ENCODE results near the gene CYB5D1. TPM values are rescaled to one million over a fixed set of nuclear protein-coding genes. Genes with fewer than 3 reads are reported as not detected.

CYB5D1 gene
- total RNA-seq, 2 experiments from 2014 or later: 13.5 to 16.2 TPM

DNA sequence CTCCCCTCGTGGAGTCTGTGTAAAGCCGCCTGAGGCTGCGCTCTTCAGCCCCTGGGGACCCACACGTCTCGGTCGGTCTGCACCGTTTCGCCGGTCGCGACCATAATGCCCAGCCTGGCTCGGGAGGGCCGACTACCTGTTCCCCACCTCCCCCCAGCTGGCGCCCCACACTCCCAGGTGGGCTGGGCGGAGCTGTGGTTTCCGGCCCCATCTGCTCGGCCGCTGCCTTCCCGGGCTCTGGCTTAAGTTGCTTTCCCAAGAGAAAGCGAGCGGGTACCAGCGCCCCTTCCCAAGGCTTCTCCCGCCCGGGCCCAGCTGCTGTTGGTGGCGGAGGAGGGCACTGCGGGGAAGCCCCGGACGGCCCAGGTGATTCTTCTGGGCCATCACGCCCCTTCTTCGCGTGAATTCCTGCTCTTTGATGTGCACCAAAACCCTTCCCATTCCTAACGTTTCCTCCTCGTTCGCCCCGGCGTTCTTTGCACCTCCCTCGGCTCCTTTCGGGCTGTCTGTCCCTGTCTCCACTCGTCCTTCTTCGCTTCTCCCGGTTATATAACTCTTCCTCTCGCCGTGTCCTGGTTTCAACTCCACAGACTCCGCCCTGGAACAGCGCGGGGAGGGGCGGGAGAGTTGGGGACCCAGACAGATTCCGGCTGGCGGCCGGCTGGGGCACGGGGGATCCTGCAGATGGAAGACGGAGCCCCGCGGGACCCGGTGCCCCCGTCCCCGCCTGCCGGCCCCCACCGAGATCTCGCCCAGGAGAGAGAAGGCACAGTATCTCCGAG lies 21.8 kb upstream of the CYB5D1 start:
- TF ChIP-seq, protein P1, sequence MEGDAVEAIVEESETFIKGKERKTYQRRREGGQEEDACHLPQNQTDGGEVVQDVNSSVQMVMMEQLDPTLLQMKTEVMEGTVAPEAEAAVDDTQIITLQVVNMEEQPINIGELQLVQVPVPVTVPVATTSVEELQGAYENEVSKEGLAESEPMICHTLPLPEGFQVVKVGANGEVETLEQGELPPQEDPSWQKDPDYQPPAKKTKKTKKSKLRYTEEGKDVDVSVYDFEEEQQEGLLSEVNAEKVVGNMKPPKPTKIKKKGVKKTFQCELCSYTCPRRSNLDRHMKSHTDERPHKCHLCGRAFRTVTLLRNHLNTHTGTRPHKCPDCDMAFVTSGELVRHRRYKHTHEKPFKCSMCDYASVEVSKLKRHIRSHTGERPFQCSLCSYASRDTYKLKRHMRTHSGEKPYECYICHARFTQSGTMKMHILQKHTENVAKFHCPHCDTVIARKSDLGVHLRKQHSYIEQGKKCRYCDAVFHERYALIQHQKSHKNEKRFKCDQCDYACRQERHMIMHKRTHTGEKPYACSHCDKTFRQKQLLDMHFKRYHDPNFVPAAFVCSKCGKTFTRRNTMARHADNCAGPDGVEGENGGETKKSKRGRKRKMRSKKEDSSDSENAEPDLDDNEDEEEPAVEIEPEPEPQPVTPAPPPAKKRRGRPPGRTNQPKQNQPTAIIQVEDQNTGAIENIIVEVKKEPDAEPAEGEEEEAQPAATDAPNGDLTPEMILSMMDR (IDR thresholded peaks at IDR 0.05): no peak
- H3K4me3 Mint-ChIP-seq: peak overlapping the region; percentile 83
- peaks cover 49% of the 10 kb centered on the region for H3K4me1 Mint-ChIP-seq (ENCODE audit: low read depth)
- ChIA-PET CTCF (interaction anchor here (0.7 to 6.2 kb wide), 14 partner anchors 9 to 225 kb away, joined by 3 to 50 read pairs (median 4); partner anchors contain the start of genes CNTROB, NAA38, TP53 and TRAPPC1), POLR2A (interaction anchor here (0.6 to 7.2 kb wide), 7 partner anchors 12 to 337 kb away, joined by 3 to 74 read pairs (median 8); partner anchors contain the start of genes CYB5D1, NAA38 and TP53)
- intact Hi-C loops (cut with micrococcal nuclease): no loop called here
- peaks cover 13% of the 10 kb centered on the region for H3K36me3 Mint-ChIP-seq (ENCODE audit: low read depth)
- no peak for ATAC-seq
- DNase-seq: peak; percentile 70
- peak overlapping the region; percentile 86 for H3K27ac Mint-ChIP-seq
- H3K27me3 Mint-ChIP-seq: no peaks in the 10 kb centered on the region
- no peaks in the 10 kb centered on the region for H3K9me3 Mint-ChIP-seq

DNA sequence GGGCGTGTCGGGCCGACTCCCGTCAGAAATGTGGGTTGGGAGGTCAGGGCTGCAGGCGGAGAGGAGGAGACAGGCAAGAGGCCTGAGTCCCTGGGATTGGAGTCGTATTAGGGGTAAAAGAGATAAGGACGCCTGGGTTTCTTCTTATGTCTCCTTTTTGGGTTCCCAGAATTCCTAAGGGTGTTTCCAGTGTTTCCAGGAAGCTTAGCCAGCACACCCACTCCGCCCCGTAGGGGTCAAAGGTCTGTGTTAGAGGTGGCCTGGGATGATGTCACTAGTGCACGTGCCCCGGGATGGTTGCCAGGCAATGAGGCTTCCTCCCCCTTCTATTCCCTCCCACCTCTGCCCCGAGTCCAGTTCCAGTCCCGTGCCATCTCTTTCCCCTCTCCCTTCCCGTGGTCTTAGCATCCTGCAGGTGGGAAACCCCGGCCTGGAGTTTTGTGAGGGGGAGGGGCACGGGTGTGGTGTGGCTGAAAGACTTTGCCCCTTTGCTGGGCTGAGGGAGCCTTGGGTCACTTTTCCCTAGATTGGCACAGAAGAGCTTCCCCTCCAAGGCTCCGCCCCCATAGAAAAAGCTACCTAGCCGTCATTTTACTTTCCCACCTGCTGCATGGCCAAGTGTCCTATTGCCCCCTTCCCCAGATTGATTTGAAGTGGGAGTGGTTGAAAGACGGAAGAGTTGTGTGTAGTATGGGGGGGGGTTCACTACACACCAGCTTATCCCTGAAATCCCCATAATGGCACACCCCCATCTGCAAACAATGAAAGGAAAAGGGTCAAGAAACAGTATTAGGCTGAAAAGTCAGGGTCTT lies 21.0 kb upstream of the CYB5D1 start:
- no peaks in the 10 kb centered on the region for H3K9me3 Mint-ChIP-seq
- H3K4me1 Mint-ChIP-seq (ENCODE audit: low read depth): peaks cover 54% of the 10 kb centered on the region
- TF ChIP-seq, protein P1 (IDR thresholded peaks at IDR 0.05): no peak
- ATAC-seq: no peak
- intact Hi-C loops (cut with micrococcal nuclease): no loop called here
- peak; percentile 80 for DNase-seq
- peak overlapping the region; percentile 86 for H3K27ac Mint-ChIP-seq
- CTCF ChIA-PET: interaction anchor here (0.9 to 6.2 kb wide), 6 partner anchors 12 to 154 kb away, joined by 3 to 50 read pairs (median 6); partner anchors contain the start of gene NAA38
- H3K36me3 Mint-ChIP-seq (ENCODE audit: low read depth): peaks cover 18% of the 10 kb centered on the region
- peak overlapping the region; percentile 83 for H3K4me3 Mint-ChIP-seq
- POLR2A ChIA-PET: interaction anchor here (0.6 to 7.2 kb wide), 10 partner anchors 11 to 439 kb away, joined by 3 to 74 read pairs (median 3); partner anchors contain the start of genes CYB5D1, NAA38 and TP53
- no peaks in the 10 kb centered on the region for H3K27me3 Mint-ChIP-seq

GRCh38 chr17:7837408-7838088 lies 20.3 kb upstream of the CYB5D1 start:
- ChIA-PET CTCF (interaction anchor here (0.9 to 6.2 kb wide), 5 partner anchors 13 to 153 kb away, joined by 3 to 50 read pairs (median 6); partner anchors contain the start of gene NAA38), POLR2A (interaction anchor here (0.6 to 7.2 kb wide), 9 partner anchors 11 to 440 kb away, joined by 3 to 74 read pairs (median 3); partner anchors contain the start of genes CYB5D1, NAA38 and TP53)
- ATAC-seq (no peak), DNase-seq (no peak)
- peaks cover 54% of the 10 kb centered on the region for H3K4me1 Mint-ChIP-seq (ENCODE audit: low read depth)
- H3K4me3 Mint-ChIP-seq: peak overlapping the region; percentile 83
- no peaks in the 10 kb centered on the region for H3K9me3 Mint-ChIP-seq
- peak overlapping the region; percentile 86 for H3K27ac Mint-ChIP-seq
- TF ChIP-seq, protein P1 (IDR thresholded peaks at IDR 0.05): no peak
- intact Hi-C loops (cut with micrococcal nuclease): no loop called here
- H3K27me3 Mint-ChIP-seq: no peaks in the 10 kb centered on the region
- peaks cover 18% of the 10 kb centered on the region for H3K36me3 Mint-ChIP-seq (ENCODE audit: low read depth)

- intact Hi-C loops (cut with micrococcal nuclease): no loop called here
- Mint-ChIP-seq H3K27me3 (no peaks in the 10 kb centered on the region), H3K4me1 (ENCODE audit: low read depth) (peaks cover 54% of the 10 kb centered on the region), H3K4me3 (peak overlapping the region; percentile 83), H3K27ac (peak overlapping the region; percentile 92), H3K9me3 (no peaks in the 10 kb centered on the region), H3K36me3 (ENCODE audit: low read depth) (peaks cover 18% of the 10 kb centered on the region)
- ATAC-seq: no peak
- TF ChIP-seq, protein P1 (IDR thresholded peaks at IDR 0.05): no peak
- ChIA-PET POLR2A (interaction anchor here (0.6 to 7.2 kb wide), 9 partner anchors 10 to 1153 kb away, joined by 3 to 74 read pairs (median 4); partner anchors contain the start of genes CYB5D1, NAA38 and TP53), CTCF (interaction anchor here (1.0 to 2.0 kb wide), 4 partner anchors 13 to 23 kb away, joined by 3 to 7 read pairs (median 5); partner anchors contain the start of gene NAA38)
- DNase-seq: peak; percentile 63
Observed at GRCh38 chr17:7838090-7839075, 19.4 kb upstream of the CYB5D1 start.
